Loucy (cell line): ENCODE results near the gene SYT2.

ENCODE experiments used
- CTCF ChIP-seq: fragments of 200-600 bp; sonication (generic); conservative IDR thresholded peaks from 2 replicates; pipeline ENCODE4 v1.5.1; 2014; ENCODE audit warnings: mild to moderate bottlenecking, antibody characterized with exemption, low read length
- EZH2phosphoT487 ChIP-seq: fragments of 200-600 bp; IDR thresholded peaks from 2 replicates; pipeline ENCODE4 v1.6.1; 2018; ENCODE audit warnings: antibody characterized with exemption, mild to moderate bottlenecking, moderate library complexity, borderline replicate concordance

DNA sequence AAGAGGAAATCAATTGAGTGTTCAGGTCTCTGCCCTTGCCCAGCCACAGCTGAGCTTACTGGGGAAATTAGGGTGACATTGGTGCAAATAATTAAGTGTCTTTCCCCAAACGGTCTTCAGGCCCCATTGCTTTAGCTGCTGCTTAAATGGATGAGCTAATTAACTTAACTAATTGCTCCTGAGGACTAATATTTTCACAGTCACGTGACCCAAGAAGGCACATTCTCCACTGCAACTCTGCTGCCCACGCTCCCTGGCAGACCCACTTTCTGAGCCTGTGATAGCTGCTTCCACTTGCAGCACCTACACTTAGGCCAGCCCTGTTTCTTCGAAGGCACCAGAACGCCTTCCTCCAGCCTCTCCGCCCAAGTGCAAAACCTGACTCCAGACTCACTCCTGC, 56.2 kb downstream of the SYT2 start:
- TF ChIP-seq CTCF (no peak), EZH2phosphoT487 (no peak)
